HEK293T (cell line): ENCODE data around the gene MAP4.
A peak's percentile ranks its signal among the peaks of the same experiment; 100 is the strongest.

Source experiments
- CTCF ChIA-PET: fragments of 350-600 bp; formaldehyde crosslinking; extraction: SDS; loops from one replicate; lab custom pipeline; 2021; ENCODE audit warnings: antibody characterized with exemption, inconsistent platforms; lab: Yijun Ruan, JAX
- POLR2A ChIA-PET: fragments of 350-600 bp; formaldehyde crosslinking; extraction: SDS; loops from one replicate; lab custom pipeline; 2020; ENCODE audit warnings: antibody characterized with exemption, inconsistent platforms; lab: Yijun Ruan, JAX
- DNase-seq: peaks from one replicate; pipeline ENCODE4 v3.0.0; 2012; ENCODE audit warnings: mixed read lengths; ENCODE audit errors: extremely low spot score
- ARNT ChIP-seq: fragments of 450-650 bp; IDR thresholded peaks from 2 replicates; pipeline ENCODE4 v1.6.1; 2017; ENCODE audit warnings: mild to moderate bottlenecking
- BHLHE40 ChIP-seq: fragments of 450-650 bp; IDR thresholded peaks from 2 replicates; pipeline ENCODE4 v1.6.1; 2016; ENCODE audit warnings: mild to moderate bottlenecking, moderate library complexity, borderline replicate concordance
- CTBP1 ChIP-seq: fragments of 450-650 bp; IDR thresholded peaks from 2 replicates; pipeline ENCODE4 v1.6.1; 2016; ENCODE audit warnings: borderline replicate concordance
- ELF4 ChIP-seq: fragments of 450-650 bp; IDR thresholded peaks from 2 replicates; pipeline ENCODE4 v1.6.1; 2017; ENCODE audit warnings: antibody characterized with exemption
- FOXA1 ChIP-seq: fragments of 450-650 bp; IDR thresholded peaks from 2 replicates; pipeline ENCODE4 v1.6.1; 2016; ENCODE audit warnings: mild to moderate bottlenecking
- FOXK2 ChIP-seq: fragments of 450-650 bp; IDR thresholded peaks from 2 replicates; pipeline ENCODE4 v1.6.1; 2016; ENCODE audit warnings: mild to moderate bottlenecking
- FOXM1 ChIP-seq: fragments of 450-650 bp; IDR thresholded peaks from 2 replicates; pipeline ENCODE4 v1.6.1; 2017; ENCODE audit warnings: mild to moderate bottlenecking, borderline replicate concordance
- HDGF ChIP-seq: fragments of 450-650 bp; IDR thresholded peaks from 2 replicates; pipeline ENCODE4 v1.6.1; 2017; ENCODE audit warnings: antibody characterized with exemption, borderline replicate concordance
- L3MBTL2 ChIP-seq: fragments of 450-650 bp; conservative IDR thresholded peaks from 2 replicates; pipeline ENCODE4 v1.6.1; 2016; ENCODE audit warnings: mild to moderate bottlenecking
- LEF1 ChIP-seq: fragments of 450-650 bp; IDR thresholded peaks from 2 replicates; pipeline ENCODE4 v1.6.1; 2017; ENCODE audit warnings: mild to moderate bottlenecking, borderline replicate concordance
- NFRKB ChIP-seq: fragments of 450-650 bp; IDR thresholded peaks from 2 replicates; pipeline ENCODE4 v1.6.1; 2016; ENCODE audit warnings: mild to moderate bottlenecking, moderate library complexity
- PKNOX1 ChIP-seq: fragments of 450-650 bp; IDR thresholded peaks from 2 replicates; pipeline ENCODE4 v1.6.1; 2016
- SP1 ChIP-seq: fragments of 450-650 bp; IDR thresholded peaks from 2 replicates; pipeline ENCODE4 v1.6.1; 2017
- SUZ12 ChIP-seq: fragments of 450-650 bp; IDR thresholded peaks from 2 replicates; pipeline ENCODE4 v1.6.1; 2016; ENCODE audit warnings: mild to moderate bottlenecking
- TARDBP ChIP-seq: fragments of 450-650 bp; IDR thresholded peaks from 2 replicates; pipeline ENCODE4 v1.6.1; 2016
- ZNF384 ChIP-seq: fragments of 450-650 bp; IDR thresholded peaks from 2 replicates; pipeline ENCODE4 v1.6.1; 2016

MAP4 gene

GRCh38 chr3:47849699-47850563, 166.3 kb downstream of the MAP4 start:
- DNase-seq, result no peak
- ChIA-PET POLR2A (interaction anchor here (1.2 kb wide), 1 partner anchor 302 kb away, joined by 3 read pairs; no protein-coding TSS in a partner anchor), CTCF (interaction anchor here (1.5 to 1.9 kb wide), 2 partner anchors 301 to 306 kb away, joined by 3 to 9 read pairs; no protein-coding TSS in a partner anchor)
- TF ChIP-seq NFRKB (no peak), FOXA1 (no peak), FOXK2 (no peak), ELF4 (no peak), SP1 (no peak), PKNOX1 (no peak), FOXM1 (no peak), SUZ12 (no peak), TARDBP (no peak), L3MBTL2 (no peak), HDGF (no peak), ZNF384 (no peak), CTBP1 (no peak), ARNT (no peak), LEF1 (no peak), BHLHE40 (no peak)

GRCh38 chr3:47849186-47849698, 167.0 kb downstream of the MAP4 start:
- no peak for TF ChIP-seq NFRKB
- no peak for TF ChIP-seq ARNT
- TF ChIP-seq LEF1, result no peak
- TF ChIP-seq HDGF, result 0 out of 2 replicates have a peak, but pooled peaks have one; percentile 17
- ChIA-PET POLR2A (interaction anchor here (1.2 kb wide), 1 partner anchor 303 kb away, joined by 3 read pairs; no protein-coding TSS in a partner anchor), CTCF (interaction anchor here (1.5 to 1.9 kb wide), 2 partner anchors 302 to 307 kb away, joined by 3 to 9 read pairs; no protein-coding TSS in a partner anchor)
- no peak for DNase-seq

- no peak for DNase-seq
- TF ChIP-seq ARNT (no peak), FOXM1 (no peak)
- CTCF ChIA-PET, result no interaction called here
- POLR2A ChIA-PET, result interaction anchor here (1.2 kb wide), 1 partner anchor 303 kb away, joined by 3 read pairs; no protein-coding TSS in a partner anchor
These were observed 167.6 kb downstream of the MAP4 start for GRCh38 chr3:47848599-47849117.

- no peak for DNase-seq
- TF ChIP-seq TARDBP, result no peak
- TF ChIP-seq FOXA1, result no peak
- no peak for TF ChIP-seq SUZ12
- no peak for TF ChIP-seq ARNT
- no peak for TF ChIP-seq ZNF384
- ChIA-PET CTCF (no interaction called here), POLR2A (no interaction called here)
These were observed 168.3 kb downstream of the MAP4 start for GRCh38 chr3:47847801-47848518.

- DNase-seq, result no peak
- ChIA-PET POLR2A (no interaction called here), CTCF (no interaction called here)
- no peak for TF ChIP-seq HDGF
- TF ChIP-seq SUZ12, result no peak
- no peak for TF ChIP-seq FOXM1
- TF ChIP-seq ELF4, result no peak
- no peak for TF ChIP-seq L3MBTL2
- TF ChIP-seq NFRKB, result no peak
- TF ChIP-seq TARDBP, result no peak
- no peak for TF ChIP-seq LEF1
- TF ChIP-seq FOXA1, result no peak
- no peak for TF ChIP-seq SP1
- TF ChIP-seq CTBP1, result no peak
- TF ChIP-seq ARNT, result no peak
These were observed 169.0 kb downstream of the MAP4 start for GRCh38 chr3:47847260-47847659.

- no peak for DNase-seq
- no peak for TF ChIP-seq FOXA1
- TF ChIP-seq NFRKB, result no peak
- TF ChIP-seq L3MBTL2, result no peak
- TF ChIP-seq SP1, result no peak
- TF ChIP-seq PKNOX1, result no peak
- no peak for TF ChIP-seq TARDBP
- no peak for TF ChIP-seq BHLHE40
- no peak for TF ChIP-seq ARNT
- no peak for TF ChIP-seq FOXK2
- no peak for TF ChIP-seq ZNF384
- TF ChIP-seq FOXM1, result no peak
- no peak for TF ChIP-seq SUZ12
- no peak for TF ChIP-seq LEF1
- TF ChIP-seq ELF4, result no peak
- POLR2A ChIA-PET, result no interaction called here
- CTCF ChIA-PET, result no interaction called here
These were observed 169.4 kb downstream of the MAP4 start for GRCh38 chr3:47846880-47847248.
